ENCODE data around the gene GALNT15.

GALNT15 gene

DNA sequence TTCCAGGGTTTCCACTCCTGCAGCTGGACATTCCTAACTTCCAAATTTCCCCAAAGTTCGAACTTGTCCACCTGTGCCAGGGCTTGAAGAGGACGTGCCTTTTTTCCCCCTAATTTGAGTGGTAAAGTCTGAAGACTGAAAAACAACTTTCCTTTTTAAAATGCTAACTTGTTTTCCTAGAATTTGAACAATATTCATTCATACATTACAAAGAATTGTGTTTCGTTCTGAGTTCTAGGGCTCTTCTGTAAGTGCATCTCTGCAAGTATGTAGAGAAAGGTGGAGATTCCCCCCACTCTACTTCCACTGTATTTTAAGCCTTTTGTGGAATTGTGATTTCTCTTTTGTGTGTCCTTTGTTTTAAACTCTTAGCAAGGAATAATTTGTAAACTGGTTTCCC, 80.8 kb downstream of the GALNT15 start:
- no peak for DNase-seq

DNA sequence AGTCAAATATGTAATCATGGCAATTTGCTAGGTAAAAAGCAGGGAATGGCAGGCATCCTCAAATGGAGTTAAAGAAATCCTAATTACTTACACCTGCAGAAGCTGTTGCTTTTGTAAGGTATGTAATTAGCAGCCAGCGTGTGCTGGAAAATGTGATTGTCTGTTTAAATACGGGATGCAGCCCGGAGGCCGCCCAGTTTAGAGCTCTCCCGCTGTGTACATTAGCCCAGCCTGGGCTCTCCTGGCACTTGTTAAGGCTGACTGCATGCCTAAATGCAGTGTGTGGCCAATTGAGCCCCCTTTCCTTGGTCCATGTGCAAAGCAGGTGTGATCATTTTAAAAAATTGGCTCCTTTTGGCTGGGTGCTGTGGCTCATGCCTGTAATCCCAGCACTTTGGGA, 81.2 kb downstream of the GALNT15 start:
- DNase-seq, result no peak

DNA sequence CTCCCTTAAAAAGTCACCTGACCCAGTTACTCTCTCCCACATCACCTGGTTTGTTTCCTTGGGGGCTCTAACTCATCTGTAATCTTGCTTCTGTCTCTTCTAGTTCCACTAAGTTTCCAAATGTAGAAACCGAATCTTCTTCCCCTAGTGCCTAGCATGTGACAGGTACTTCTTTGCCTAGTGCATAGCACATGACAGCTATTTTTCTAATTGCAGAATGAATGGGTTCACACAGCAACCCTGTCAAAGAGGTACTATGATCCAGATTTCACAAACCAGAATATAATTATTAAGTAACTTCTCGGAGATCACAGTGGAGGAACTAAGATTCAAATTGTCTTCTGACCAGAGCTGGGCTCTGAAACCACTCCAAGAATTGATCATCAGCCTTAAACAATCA, 82.8 kb downstream of the GALNT15 start:
- no peak for DNase-seq

DNA sequence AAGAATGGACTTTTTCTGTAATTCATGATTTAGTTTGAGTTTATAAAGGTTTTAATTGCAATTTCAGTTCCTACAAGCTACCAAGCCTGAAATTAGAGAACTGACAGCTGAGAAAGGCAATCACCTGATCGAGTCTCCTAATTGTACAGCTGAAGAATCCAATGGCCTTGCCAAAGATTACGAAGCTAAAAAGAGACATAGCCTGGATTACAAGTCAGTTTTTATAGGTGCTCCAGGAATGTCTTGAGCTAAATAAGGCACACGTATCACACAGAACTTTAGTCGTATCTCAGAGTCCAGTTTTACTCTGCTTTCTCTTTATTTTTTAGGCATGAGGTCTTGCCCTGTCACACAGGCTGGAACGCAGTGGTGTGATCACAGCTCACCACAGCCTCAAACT, 83.7 kb downstream of the GALNT15 start:
- no peak for DNase-seq

DNA sequence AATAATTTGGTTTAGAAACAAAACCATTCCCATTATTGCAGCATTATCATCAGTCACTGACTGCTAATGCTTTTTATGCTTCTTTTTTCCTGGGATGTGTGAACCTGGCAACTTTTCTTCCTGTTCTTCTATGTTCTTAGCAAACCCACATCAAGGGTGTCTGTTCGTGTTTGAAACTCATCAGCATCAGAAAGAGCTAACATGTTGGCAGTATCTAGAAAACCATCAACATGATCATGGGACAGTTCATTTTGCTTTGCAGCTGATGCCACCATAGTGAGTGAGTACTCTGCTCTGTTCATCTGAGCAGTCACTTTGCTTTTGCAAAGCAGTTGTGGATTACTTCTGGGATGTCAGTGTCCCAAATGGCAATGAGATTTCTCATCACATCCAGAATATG, 84.4 kb downstream of the GALNT15 start:
- DNase-seq, result no peak

DNA sequence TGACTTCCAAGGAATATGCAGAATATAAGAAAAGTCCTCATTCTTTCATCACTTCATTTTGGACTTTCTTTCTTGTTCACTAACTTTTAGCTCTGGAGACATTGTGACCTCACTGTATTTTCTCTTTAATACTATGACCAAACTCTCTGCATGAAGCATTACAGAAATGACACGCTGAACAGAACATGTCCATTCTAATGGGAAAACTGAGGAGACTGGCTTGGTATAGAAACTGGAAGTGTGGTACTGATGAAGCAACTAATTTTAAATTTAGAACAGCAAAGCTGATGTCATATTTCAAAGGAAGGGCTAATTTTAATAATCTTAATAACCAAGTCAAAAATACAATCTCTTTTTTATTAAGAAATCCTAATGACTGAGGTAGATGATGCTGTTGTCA, 85.6 kb downstream of the GALNT15 start:
- DNase-seq, result no peak

DNA sequence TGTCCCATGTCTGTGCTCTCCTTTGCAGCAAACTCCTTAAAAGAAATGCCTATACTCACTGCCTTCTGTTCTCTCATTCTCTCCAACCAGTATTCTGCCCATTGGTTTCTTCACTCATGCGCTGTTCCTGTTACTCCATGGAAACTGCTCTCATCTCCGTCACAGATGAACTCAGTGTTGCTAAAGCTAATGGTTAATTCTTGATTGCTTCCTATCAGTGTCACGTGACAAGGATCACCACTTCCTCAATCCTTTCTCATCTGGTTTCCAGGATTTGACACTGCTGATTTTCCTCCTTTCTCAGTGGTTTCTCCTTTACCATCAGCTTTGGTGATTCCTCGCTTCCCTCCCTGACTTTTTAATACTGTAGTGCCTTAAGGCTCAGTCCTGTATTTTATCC, 87.7 kb downstream of the GALNT15 start:
- no peak for DNase-seq

DNA sequence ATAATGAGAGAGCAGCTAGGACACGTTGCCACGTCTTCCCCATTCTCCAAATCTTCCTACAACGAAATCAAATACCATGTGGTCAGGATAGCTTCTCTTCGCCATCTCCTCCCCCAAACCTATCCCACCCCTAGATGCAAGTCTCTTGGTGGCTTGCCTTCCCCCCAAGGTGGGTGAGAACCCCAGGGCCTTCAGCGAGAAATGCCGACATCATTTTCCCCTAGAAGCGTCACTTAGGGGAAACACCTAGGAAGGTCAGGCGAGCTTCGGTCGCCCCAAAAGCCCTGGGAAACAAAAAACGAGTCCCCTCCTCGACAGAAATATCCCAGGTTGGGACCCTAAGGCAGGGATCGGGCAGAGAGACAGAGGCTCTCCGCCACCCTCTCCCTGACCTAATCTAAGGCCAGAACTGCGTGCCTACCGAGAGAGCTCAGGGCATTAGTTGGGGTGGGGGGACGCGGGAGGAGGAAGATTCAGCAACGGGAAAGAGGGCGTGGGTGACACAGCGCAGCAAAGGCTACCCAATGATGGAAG, 89.8 kb downstream of the GALNT15 start:
- DNase-seq, result no peak

DNA sequence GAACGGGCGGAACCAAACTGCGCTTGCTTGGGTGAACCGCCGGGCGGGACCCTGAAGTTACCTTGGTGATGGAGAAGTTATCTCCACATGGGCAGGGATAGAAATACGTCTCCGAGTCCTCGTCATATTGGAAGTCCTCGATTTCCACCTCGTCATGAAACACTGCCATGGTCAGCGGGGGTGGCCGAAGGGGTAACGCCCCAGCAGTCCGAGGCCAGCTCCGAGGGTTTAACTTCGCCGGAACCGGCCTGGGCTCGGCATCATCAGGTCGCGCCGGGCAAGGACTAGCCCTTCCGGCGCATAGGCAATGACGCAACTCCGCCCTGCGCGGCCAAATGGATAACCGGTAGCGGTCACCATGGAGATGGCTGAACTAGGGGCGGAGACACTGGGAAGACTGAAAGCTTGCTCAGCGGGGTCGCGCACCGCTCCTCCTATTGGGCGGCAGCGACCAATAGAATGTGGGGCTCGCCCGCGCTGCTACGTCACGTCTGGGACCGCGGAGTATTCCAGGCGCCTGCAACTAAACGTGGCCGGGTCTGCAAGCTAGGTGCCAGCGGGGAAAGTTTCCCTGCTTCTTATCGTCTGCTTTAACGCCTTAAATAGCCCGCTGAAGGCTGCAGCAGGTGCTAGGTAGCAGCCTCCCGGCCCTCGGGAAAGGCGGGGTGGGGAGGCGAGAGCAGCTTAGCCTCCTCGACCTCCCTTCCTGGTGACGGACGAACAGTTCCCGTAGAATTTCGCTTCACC, 90.4 kb downstream of the GALNT15 start, which contains the start of the genes DPH3 and OXNAD1:
Gene DPH3, minus strand, starts transcription at position 236 of the 747 bp plus-strand sequence. Its CDS starts 67 bp downstream, at position 169.
Gene OXNAD1, plus strand, starts transcription at position 505 of the 747 bp plus-strand sequence. CDS start 5,741 bp downstream, outside the sequence.
- peak; percentile 97 for DNase-seq

DNA sequence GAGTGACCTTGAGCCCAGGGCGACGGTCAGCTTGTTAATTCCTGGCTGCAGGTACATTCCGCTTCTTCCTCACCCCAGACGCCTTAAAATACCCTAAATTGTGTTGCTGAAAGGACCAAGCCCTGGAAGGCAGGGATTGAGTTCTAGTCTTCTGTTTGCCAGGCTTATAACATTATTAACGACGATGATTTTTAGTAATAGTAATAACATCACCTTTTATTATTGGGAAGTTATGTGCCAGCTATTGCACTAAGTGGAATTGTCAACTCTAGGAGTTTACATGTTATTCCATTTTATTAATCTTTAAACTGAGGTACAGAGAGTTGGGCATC, 90.9 kb downstream of the GALNT15 start:
- DNase-seq, result no peak

DNA sequence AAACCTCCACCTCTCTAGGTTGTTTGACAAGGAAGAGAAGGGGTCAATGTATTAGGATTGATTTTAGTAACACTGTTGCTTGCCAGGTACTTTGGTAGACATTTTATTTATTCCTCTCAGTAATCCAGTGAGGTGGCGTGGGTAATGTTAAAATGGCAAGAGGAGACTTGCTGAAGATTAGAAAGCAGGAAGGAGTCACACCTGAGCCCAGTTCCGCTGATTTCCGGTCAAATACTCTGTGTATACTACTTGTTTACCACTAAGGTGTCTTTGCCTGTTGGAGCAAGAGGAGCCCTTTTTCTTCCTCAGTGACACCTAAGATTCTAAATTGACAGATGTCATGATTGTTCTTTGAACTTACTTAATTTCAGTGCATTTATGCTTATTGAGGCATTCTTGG, 92.2 kb downstream of the GALNT15 start:
- DNase-seq, result no peak

DNA sequence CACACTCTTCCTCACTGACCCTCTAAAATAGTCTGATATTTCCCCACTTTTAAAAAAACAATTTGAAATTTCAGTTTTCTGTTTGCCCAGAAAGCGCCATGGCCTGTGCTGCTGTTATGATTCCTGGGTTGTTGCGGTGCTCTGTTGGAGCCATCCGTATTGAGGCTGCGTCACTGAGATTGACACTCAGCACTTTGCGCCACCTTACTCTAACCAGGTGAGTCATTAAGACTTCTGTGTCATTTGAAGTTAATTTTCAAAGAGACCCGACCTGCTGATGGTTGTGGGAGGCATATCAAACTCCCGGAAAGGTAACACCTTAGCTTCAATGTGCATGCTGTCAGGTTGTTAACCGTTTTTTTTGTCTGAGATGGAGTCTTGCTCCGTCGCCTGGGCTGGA, 96.4 kb downstream of the GALNT15 start:
- DNase-seq, result no peak

DNA sequence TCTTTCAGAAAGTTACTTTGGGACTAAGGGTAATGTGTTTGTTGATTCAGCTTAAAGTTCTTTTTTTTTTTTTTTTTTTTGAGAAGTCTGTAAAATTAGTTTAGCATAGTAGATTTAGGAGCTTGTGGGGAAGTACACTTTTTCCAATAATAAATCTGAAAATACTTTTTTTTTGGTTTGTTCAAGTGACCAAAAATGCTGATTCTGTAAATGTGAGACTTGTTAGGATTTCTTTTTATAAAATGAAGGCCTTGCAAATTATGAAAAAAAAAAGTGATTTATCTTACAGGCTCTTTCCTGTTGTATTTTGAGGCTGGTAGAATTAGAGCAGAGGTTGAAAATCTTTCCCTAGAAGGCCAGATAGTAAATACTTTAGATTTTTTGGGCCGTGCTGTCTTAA, 98.1 kb downstream of the GALNT15 start:
- DNase-seq, result no peak

DNA sequence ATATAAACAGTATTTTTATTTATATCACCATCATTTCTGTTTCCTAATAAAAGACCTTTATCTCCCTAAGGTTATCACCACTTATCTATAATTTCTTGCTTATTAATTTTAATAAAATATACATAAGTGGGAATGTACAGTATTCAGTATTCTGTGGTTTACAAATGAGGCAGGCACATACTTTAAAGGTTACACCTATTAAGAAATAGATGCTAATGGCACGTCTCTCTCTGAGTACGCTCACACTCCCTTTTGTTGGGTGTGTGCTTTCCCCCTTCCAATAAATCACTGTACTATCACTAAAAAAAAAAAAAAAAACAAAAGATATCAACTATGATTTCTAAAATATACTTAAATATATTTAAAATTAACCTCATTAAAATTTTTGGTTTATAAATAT, 99.4 kb downstream of the GALNT15 start:
- no peak for DNase-seq

DNA sequence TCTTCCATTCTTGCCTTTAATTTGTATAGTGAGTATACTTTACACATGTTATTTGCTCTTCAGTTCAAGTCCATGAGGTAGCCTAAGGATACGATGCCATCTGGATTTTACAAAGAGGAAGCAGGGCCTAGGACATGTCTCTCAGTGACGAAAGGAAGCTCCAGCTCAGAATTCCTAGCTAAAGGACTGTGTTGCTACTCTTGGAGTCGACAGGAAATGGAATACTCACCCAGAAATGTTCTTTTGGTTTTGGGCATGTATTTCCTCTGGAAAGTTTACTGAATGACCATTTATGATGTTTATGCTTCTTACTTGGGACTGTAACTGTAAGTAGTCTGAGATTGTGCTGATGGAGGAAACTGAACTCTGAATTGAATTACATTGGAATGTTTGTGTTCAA, 103.0 kb downstream of the GALNT15 start:
- no peak for DNase-seq

DNA sequence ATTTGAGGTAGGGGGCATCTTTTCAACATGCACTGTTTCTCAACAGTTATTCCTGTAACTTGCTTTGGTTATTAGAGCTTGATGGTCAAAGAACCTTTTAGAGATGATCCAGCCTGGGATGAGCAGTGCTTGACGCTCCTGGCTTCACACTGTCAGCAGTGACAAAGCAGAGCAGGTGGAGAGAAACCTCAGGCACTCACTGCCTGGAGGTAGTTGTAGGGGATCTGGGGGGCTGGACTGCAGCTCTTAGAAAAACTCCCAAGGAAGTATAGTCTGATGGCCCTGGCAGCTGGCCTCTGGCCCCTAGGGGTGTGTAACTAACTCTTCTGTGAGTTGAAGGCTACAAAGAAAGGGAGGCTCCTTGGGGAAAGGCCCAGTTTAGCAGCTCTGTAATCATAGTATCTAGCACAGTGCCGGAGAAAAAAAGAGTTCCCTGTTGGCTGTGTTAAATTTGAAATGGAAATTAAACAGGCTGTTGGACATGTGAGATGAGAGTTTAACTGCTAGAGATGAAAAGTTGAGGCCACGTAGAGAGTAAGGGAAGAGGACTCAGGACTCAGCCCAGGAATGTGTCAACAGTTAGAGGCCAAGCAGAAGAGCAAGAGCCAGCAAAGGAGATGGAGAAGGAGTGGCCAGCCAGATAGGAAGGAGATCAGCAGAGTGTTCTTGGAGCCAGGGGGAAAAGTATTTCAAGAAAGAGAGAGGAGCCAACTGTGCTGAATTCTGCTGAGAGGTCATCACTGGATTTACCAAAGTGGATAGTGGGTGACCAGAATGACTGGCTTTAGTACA, 104.7 kb downstream of the GALNT15 start:
- DNase-seq, result no peak

DNA sequence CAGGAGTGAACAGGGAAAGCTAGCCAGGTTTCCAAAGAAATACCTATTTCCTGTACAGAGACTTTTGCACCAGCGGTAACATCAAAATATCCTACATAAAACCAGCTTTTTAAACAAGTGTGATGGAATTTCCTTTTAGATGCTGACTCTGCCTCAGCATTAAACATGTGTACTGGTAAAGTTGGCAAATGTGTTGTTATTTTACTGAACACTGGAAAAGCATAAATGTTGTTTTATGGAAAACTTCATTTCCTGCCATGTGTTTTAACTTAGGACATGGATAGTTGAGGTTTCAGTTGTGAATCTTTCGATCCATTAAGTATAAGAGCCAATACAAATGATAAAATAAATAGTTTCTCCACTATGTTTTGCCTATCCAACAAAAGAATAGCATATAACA, 106.2 kb downstream of the GALNT15 start:
- no peak for DNase-seq

All from NK-92 treated with Interleukin-12 subunit alpha and Interleukin-12 subunit beta, amount 100 ng/mL, for 24 hours (cell line).